PC-9 (cell line): ENCODE measurements around the gene KCNE2. TPM values are rescaled to one million over a fixed set of nuclear protein-coding genes. Genes with fewer than 3 reads are reported as not detected.

Source experiments
- BruUV-seq: library from RNA; stranded (reverse); fragments of 400-500 nt; replicated peaks from 2 replicates; lab custom pipeline; 2021; lab: Mats Ljungman, UMichigan
- CTCF ChIA-PET: fragments of 300-600 bp; sonication (Branson Sonifier 250); formaldehyde crosslinking; loops from one replicate; lab custom pipeline; 2022; ENCODE audit warnings: antibody characterized with exemption; lab: Charles Lee
- POLR2A ChIA-PET: fragments of 300-600 bp; sonication (Branson Sonifier 250); formaldehyde crosslinking; loops from one replicate; lab custom pipeline; 2022; ENCODE audit warnings: antibody characterized with exemption; ENCODE audit not compliant: unreplicated experiment; lab: Charles Lee
- DNase-seq, 2 experiments: peaks; one replicate each; pipeline versions ENCODE4 v3.0.0 to v3.0.0-alpha.2; 2015 to 2022; ENCODE audit warnings: mixed read lengths in 1 of 2
- H2AFZ ChIP-seq: fragments of 200-600 bp; sonication (generic); 2 replicates; pipeline ENCODE4 v1.8.1; 2017; ENCODE audit warnings: antibody characterized with exemption
- H3F3A ChIP-seq: fragments of 200-600 bp; sonication (generic); 2 replicates; pipeline ENCODE4 v1.8.1; 2017; ENCODE audit warnings: antibody characterized with exemption, mild to moderate bottlenecking, low read depth; ENCODE audit not compliant: insufficient read depth
- H3K27ac ChIP-seq: fragments of 200-600 bp; sonication (generic); 2 replicates; pipeline ENCODE4 v1.6.1; 2016; ENCODE audit warnings: mixed run types
- H3K27me3 ChIP-seq: fragments of 200-600 bp; sonication (generic); 2 replicates; pipeline ENCODE4 v1.6.1; 2016; ENCODE audit warnings: low read depth, mixed run types; ENCODE audit not compliant: insufficient read depth
- H3K36me3 ChIP-seq: fragments of 200-600 bp; sonication (generic); 2 replicates; pipeline ENCODE4 v1.6.1; 2016; ENCODE audit warnings: low read depth, mixed run types
- H3K4me1 ChIP-seq: fragments of 200-600 bp; sonication (generic); replicated peaks from 2 replicates; pipeline ENCODE4 v1.6.1; 2016; ENCODE audit warnings: mixed run types; ENCODE audit not compliant: insufficient read depth
- H3K4me2 ChIP-seq: fragments of 200-600 bp; sonication (generic); 2 replicates; pipeline ENCODE4 v1.6.1; 2017; ENCODE audit warnings: mixed run types
- H3K4me3 ChIP-seq: fragments of 200-600 bp; sonication (generic); 2 replicates; pipeline ENCODE4 v1.6.1; 2016; ENCODE audit warnings: mixed run types
- H3K79me2 ChIP-seq: fragments of 200-600 bp; sonication (generic); 2 replicates; pipeline ENCODE4 v1.6.1; 2017; ENCODE audit warnings: low read depth, mixed run types
- H3K9me2 ChIP-seq: fragments of 200-600 bp; sonication (generic); 2 replicates; pipeline ENCODE4 v1.8.1; 2017; ENCODE audit warnings: mild to moderate bottlenecking; ENCODE audit not compliant: insufficient read depth
- H3K9me3 ChIP-seq: fragments of 200-600 bp; sonication (generic); 2 replicates; pipeline ENCODE4 v1.8.1; 2016; ENCODE audit warnings: low read depth; ENCODE audit not compliant: insufficient read depth
- H4K20me1 ChIP-seq: fragments of 200-600 bp; sonication (generic); 2 replicates; pipeline ENCODE4 v1.8.1; 2017; ENCODE audit not compliant: insufficient read depth
- CTCF ChIP-seq: fragments of 200-600 bp; sonication (generic); conservative IDR thresholded peaks from 2 replicates; pipeline ENCODE4 v1.6.1; 2017; ENCODE audit warnings: mixed run types, antibody characterized with exemption, mild to moderate bottlenecking, moderate library complexity
- EZH2 ChIP-seq: fragments of 200-600 bp; sonication (generic); IDR thresholded peaks from 2 replicates; pipeline ENCODE4 v1.8.0; 2017; ENCODE audit warnings: antibody characterized with exemption, low read depth
- intact Hi-C: fragments of 100-400 bp; cut with micrococcal nuclease; formaldehyde crosslinking; loops from one replicate; pipeline ENCODE4 v1.10.0; 2022; ENCODE audit not compliant: unreplicated experiment
- total RNA-seq: library from RNA; stranded (reverse); gene quantifications from 2 replicates; pipeline ENCODE4 v1.2.3, GENCODE V29; 2021

Gene KCNE2
- total RNA-seq, 1 experiment from 2014 or later, result not detected

- Histone ChIP-seq H3K27me3 (no peaks in the 10 kb centered on the region), H3K27ac (no peak overlapping the region), H3K36me3 (no peaks in the 10 kb centered on the region), H3F3A (no peaks in the 10 kb centered on the region), H3K4me1 (no peaks in the 10 kb centered on the region), H2AFZ (no peak overlapping the region), H3K9me2 (no peaks in the 10 kb centered on the region), H3K4me2 (no peak overlapping the region), H3K4me3 (no peak overlapping the region), H3K79me2 (no peaks in the 10 kb centered on the region), H3K9me3 (no peaks in the 10 kb centered on the region), H4K20me1 (no peaks in the 10 kb centered on the region)
- no TSS peak for BruUV-seq
- DNase-seq, result no peak
- intact Hi-C loops, result no loop called here
- POLR2A ChIA-PET, result no interaction called here
- CTCF ChIA-PET, result interaction anchor here (0.6 to 0.7 kb wide), 2 partner anchors 728 to 1608 kb away, joined by 3 to 8 read pairs; no protein-coding TSS in a partner anchor
- TF ChIP-seq CTCF (no peak), EZH2 (no peak)
Observed at GRCh38 chr21:34355570-34355969, 8.2 kb upstream of the KCNE2 start.

DNA sequence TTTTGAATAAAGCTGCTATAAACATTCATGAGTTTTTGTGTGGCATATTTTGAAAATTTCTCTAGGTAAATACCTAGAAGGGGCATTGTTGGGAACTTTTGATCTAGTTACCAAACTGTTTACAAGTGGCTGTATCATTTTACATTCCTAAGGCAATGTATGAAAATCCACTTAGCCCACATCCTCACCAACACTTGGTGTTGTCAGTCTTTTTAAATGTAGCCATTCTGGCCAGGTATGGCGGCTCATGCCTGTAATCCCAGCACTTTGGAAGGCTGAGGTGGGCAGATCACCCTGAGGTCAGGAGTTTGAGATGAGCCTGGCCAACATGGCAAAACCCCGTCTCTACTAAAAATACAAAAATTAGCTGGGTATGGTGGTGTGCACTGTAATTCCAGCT is 5.9 kb upstream of the KCNE2 start:
- H3F3A ChIP-seq, result no peaks in the 10 kb centered on the region
- no peak overlapping the region for H2AFZ ChIP-seq
- H3K36me3 ChIP-seq, result no peaks in the 10 kb centered on the region
- H4K20me1 ChIP-seq, result no peaks in the 10 kb centered on the region
- TF ChIP-seq CTCF, result no peak
- TF ChIP-seq EZH2, result no peak
- intact Hi-C loops, result no loop called here
- H3K4me1 ChIP-seq, result no peaks in the 10 kb centered on the region
- no peak overlapping the region for H3K4me3 ChIP-seq
- H3K79me2 ChIP-seq, result no peaks in the 10 kb centered on the region
- H3K9me2 ChIP-seq, result no peaks in the 10 kb centered on the region
- H3K27me3 ChIP-seq, result no peaks in the 10 kb centered on the region
- POLR2A ChIA-PET, result no interaction called here
- BruUV-seq, result no TSS peak
- no peak for DNase-seq
- H3K27ac ChIP-seq, result no peak overlapping the region
- H3K9me3 ChIP-seq, result no peaks in the 10 kb centered on the region
- no peak overlapping the region for H3K4me2 ChIP-seq
- CTCF ChIA-PET, result no interaction called here

DNA sequence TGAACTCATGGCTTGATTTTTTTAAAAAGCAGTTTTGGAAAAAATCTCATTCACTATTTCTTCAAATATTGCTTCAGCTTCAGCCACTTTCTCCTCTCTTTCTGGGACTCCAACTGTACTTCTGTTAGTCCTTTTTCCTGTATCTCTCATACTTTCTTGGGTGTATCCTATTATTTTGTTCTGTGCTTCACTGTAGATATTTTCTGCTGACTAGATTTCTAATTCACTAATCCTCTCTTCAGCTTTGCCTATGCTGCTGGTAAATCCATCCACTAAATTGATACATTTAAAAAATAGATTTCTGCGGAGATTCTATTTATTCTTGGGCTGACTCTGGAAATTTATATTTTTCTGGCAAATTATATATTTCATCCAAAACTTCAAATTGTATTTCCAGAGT is 4.9 kb upstream of the KCNE2 start:
- H3K79me2 ChIP-seq, result no peaks in the 10 kb centered on the region
- H3K9me3 ChIP-seq, result no peaks in the 10 kb centered on the region
- no peak overlapping the region for H3K27ac ChIP-seq
- no peaks in the 10 kb centered on the region for H3K36me3 ChIP-seq
- H3F3A ChIP-seq, result no peaks in the 10 kb centered on the region
- no peaks in the 10 kb centered on the region for H3K27me3 ChIP-seq
- no TSS peak for BruUV-seq
- intact Hi-C loops, result no loop called here
- no peak for DNase-seq
- CTCF ChIA-PET, result no interaction called here
- H3K4me2 ChIP-seq, result no peak overlapping the region
- POLR2A ChIA-PET, result no interaction called here
- H3K4me1 ChIP-seq, result no peaks in the 10 kb centered on the region
- no peaks in the 10 kb centered on the region for H3K9me2 ChIP-seq
- no peak for TF ChIP-seq CTCF
- no peak for TF ChIP-seq EZH2
- H4K20me1 ChIP-seq, result no peaks in the 10 kb centered on the region
- H3K4me3 ChIP-seq, result no peak overlapping the region
- H2AFZ ChIP-seq, result no peak overlapping the region
